GM21576 (cell line): ENCODE results near the gene HOXA13.

Source experiments
- ATAC-seq: cut with Tn5 transposase; IDR thresholded peaks from one replicate; pipeline ENCODE4 v1.9.1; 2021; ENCODE audit warnings: mild to moderate bottlenecking, moderate library complexity; ENCODE audit not compliant: unreplicated experiment

Gene HOXA13

DNA sequence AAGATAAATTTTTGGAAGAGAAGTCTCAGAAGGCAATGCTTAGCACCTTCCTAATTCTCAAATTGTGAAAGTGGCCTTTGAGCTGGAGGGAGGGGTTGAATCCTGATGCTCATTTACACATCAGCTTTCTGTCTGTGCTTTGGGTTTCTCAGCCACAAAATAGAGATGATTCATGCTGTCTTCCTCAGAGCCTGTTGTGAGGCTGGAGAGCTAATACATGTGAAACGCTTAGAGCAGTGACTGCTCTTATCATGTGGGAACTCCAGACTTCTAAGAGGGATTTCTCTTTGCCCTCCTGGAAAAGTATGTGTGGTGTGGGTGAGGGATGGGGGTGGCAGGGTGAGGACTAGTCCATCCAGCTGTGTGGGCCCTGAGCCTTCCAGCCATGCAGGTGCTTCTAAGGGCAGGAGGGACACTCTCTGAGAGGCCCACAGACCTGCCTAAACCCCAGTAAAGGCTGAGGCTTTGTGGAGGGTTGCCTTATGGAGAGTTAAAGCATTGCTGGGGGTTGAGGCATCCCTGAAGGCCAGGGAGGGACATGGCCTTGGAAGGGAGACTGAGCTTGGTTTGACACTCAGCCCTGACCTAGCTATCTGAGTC lies 37.9 kb upstream of the HOXA13 start:
- no peak for ATAC-seq

DNA sequence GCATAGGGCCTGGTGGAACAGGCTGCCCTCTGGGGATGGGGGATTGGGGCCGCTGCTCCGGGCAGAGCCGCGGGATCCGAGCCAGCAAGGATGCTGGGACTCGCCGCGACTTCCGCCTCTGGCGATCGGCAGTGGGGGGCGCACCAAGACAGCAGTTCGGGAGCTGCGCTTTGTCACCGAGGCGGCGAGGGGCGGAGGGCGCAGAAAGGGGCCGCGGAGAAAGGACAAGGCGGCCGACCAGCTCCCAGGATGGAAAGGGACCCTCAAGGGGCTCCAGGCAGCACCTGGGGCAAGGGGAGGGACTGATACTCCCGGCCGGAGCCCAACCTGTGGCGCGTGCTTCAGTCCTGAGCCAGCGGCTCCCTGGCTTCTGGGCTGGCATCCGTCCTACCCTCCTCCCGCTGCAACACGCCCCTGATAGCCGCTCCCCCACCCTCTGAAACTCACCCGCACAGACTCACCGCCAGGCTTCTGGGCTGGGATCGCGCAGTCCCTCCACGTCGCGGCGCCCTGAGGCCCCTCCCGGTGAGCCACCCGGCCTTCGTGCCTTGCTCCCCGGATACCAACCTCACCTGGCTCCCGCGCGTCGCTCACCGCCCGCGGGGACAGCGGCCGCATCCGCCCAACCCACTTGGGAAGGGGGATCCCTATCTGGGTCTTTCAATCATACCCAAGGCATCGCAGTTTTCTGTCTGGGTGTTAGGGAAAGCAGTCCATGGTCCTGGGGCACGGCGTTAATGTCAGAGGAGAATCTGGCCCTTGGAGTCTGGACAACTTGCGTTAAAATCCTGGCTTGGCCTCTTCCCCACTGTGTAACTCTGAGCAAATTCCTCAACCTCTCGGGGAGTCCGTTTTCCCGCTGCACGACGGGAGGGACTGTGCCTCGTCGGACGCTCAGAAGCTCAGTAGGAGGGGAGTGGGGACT lies 35.8 kb upstream of the HOXA13 start:
- ATAC-seq = no peak

DNA sequence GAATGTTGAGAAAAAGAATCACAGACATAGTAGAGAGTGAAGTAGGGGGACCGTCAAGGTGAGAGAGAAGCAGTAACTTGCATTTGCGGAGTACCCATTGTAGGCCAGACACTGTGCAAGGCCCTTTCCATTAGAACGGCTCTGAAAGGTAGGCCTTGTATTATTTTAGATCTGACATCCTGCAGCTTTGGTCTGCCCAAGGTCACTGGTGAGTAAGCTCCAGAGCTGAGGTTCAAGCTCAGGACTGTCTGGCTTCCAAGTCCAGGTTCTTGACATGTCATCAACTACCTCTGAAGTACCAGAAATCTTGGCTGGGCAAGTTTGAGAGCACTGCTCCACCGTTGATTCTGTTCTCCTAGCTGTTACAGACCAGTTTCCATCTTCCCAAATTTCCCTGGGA lies 29.6 kb upstream of the HOXA13 start:
- no peak for ATAC-seq

- ATAC-seq = no peak
Measured at GRCh38 chr7:27224983-27225934, 25.4 kb upstream of the HOXA13 start.

- ATAC-seq = no peak
Measured at GRCh38 chr7:27223941-27224575, 24.2 kb upstream of the HOXA13 start.

- no peak for ATAC-seq
Measured at GRCh38 chr7:27221201-27221797, 21.4 kb upstream of the HOXA13 start.

GRCh38 chr7:27220440-27220955 lies 20.6 kb upstream of the HOXA13 start:
- ATAC-seq = no peak

DNA sequence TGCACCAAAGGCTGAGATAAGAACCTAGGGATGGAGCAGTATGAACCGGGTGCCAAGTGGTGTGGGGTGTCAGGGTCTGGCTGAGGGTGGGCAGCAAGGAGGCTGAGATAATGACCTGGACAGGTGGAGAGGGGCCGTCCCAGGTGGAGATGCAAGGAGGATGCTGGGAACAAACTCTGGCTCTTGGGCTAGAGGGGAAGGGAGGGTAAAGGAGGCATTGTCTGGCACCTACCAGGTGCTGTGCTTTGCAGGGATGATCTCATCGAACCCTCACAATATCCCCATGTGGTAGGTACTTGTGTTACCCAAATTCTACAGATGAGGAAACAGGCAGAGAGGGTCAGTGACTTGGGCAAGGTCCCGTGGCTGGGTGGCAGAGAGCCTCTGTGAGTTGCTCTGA lies 19.9 kb upstream of the HOXA13 start:
- no peak for ATAC-seq

DNA sequence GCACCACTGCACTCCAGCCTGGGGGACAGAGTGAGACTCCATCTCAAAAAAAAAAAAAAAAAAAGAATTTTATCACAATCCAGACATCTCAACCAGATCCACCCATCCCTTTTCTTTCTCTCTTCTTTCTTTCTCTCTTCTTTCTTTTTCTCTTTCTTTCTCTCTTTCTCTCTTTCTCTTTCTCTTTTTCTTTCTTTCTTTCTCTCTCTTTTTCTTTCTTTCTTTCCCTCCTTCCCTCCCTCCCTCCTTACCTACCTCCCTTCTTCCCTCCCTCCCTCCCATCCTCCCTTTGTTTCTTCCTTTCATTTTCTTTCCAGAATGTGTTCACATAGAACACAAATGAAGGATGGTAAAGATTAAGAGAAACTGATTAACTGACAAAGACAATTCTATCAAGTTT lies 18.1 kb upstream of the HOXA13 start:
- no peak for ATAC-seq

DNA sequence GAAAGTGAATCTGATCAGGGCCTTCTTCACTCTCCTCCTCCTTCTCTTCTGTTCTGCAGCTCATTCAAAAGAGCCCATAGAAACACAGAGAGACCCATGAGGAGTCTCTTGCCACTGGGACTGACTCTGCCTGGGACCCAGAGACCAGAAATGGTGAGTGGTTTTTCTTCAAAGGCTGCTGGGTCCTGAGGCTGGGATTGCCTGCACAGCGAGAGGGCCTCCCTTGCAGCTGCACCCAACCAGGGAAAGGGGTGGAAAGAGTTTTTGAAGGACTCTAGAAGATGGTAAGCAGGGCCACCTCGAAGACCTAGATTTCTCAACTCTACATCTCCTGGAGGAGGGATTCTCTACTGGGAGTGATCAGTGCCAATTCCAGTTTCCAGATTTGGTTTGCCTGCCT lies 15.5 kb upstream of the HOXA13 start:
- no peak for ATAC-seq

DNA sequence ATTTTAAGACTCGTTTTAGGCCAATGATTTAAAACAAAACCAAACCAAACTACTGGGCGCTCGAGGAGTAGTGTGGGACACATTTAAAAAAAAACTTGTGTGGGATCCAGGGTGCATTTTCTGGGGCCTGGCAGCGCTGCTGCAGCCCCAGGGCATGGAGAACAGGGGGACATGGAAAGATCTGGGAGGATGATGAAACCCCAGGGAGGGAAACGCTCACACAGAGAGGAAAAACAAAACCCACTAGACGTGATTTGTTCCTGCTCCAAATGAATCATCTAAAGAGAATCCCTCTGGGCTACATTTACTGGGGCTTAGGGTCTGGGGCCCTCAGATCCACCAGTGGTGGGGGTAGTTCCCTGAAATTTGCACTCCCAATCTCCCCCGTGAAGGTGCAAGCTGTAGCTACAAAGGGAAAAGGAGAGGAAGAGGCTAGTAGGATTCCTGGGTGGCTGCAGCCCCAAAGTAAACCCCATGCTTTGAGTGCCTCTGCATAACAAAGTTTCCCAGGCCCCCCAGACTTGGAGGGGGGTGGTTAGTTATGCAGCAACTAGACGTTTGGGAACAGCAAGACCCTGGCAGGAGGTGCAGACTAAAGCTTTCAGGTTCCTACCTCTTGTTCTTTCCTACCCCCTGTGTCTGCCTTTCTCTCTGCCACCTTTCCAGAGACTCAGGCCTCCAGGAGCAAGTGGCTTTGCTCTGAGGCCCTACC lies 14.5 kb upstream of the HOXA13 start:
- no peak for ATAC-seq

GRCh38 chr7:27213433-27214238 lies 13.7 kb upstream of the HOXA13 start:
- no peak for ATAC-seq

GRCh38 chr7:27212497-27213432 lies 12.9 kb upstream of the HOXA13 start:
- no peak for ATAC-seq

- no peak for ATAC-seq
Measured at GRCh38 chr7:27211764-27212204, 11.9 kb upstream of the HOXA13 start.

DNA sequence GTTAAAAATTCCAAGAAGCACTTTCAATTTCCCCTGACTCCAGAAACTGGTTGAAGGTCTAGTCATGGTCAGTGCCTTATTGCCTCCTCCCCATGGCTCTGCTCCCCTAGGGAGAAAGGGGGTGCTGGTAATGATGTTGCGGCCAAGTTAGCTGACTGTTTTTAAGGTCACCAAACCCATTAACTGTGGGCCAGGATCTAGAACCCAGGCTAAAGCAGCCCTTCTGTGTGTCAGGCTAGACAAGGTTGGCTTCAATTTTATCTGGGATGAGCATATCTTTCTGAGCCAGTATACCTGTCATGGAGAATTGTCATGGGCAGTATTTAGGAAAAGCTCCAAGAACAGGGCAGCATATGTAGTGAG lies 11.2 kb upstream of the HOXA13 start:
- ATAC-seq = no peak

- ATAC-seq = no peak
Measured at GRCh38 chr7:27210441-27211083, 10.7 kb upstream of the HOXA13 start.

DNA sequence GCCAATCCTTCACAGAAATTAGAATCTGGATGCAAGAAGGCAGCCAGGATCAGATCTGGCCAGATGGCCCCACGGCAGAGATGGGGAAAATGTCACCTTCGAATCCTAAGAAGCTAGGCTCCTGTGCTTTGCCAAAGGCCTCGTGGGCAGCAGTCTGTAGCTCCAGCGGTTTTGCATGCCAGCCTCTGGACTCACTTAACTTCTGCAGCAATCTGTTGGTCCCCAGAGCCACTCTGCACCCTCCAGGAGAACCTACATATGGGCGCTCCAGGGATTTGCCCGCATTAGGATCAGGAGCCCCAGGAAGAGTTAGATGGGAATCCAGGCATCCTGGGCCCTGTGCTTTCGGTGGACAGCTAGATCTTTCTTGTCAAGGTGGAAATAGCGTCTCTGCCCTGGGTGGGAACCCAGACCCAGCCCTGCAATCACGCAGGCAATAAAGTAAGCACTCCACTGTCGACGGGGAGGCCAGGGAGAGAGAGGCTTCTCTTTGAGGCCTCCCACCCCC lies 10.1 kb upstream of the HOXA13 start:
- no peak for ATAC-seq
